Measurements from ENCODE around the gene URB1.
"Not testable (repeated sequence)": the region's sequence is repeated elsewhere in the genome, so short reads cannot be mapped to it uniquely, and the experiment has no call there.

The URB1 gene, protein sequence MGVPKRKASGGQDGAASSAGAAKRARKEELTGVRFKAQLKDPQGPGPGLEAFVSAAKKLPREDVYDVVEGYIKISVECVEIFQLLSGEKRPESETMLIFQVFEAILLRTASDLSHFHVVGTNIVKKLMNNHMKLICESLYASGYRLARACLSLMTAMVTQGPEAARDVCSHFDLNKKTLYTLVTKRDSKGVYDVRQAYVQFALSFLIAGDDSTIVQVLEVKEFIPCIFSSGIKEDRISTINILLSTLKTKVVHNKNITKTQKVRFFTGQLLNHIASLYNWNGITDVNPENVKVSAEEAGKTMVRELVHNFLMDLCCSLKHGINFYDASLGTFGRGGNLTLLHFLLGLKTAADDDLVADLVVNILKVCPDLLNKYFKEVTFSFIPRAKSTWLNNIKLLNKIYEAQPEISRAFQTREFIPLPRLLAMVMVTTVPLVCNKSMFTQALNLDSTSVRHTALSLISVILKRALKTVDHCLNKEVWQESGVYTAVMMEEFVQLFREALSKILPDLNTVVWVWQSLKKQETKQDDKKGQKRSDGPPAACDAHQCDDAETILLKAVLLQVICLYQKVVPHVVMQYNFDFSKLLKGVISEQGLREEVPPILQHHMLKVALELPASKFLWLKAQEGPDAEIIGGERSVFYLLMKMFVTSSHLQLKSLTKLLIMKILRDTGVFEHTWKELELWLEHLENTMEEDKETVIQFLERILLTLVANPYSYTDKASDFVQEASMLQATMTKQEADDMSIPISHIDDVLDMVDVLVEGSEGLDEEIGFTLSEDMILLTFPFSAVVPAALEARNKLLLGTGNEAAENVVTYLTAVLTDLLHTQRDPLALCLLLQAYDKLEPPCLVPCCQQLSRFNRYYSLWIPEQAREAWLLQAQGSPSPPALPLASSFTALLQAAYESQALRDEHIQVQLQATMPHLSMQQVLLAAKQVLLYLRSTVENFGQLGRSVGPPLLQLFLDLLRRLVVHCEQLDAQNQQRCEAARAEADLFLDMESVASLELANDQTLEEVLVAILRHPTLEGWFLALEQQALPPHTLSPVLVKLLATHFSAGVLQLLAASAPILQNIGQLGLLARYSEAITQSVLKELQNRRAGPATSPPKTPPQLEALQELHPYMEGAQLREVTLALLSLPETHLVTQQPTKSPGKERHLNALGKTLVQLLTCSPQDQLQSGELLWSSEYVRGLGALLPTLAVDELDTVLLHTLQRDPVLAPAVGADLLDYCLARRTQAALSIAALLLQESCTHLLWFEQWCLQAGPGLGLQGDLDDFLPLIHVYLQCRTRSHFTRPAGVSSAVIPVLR (N-terminal part only)

GRCh38 chr21:32392880-32393676 is at the start of gene URB1:
TSS of gene URB1 (minus strand) at chr21:32393012. CDS start at chr21:32392910, 102 bp downstream.
- DNase-seq = peak; percentile 95
- no peak for TF ChIP-seq CTCF (IDR thresholded peaks at IDR 0.05; ENCODE audit: low read depth, low read length)
- peak within 1 kb of the TSS; percentile 53 for H3K27ac ChIP-seq
- peaks cover 6% of the 10 kb centered on the region for H3K27me3 ChIP-seq (ENCODE audit: insufficient read depth, low read depth, severe bottlenecking)
- peak within 1 kb of the TSS; percentile 93 for H3K4me3 ChIP-seq (ENCODE audit: low read depth, low read length)
- peaks cover 30% of the 10 kb centered on the region for H3K9me3 ChIP-seq (ENCODE audit: severe bottlenecking)
- peaks cover 1% of the 10 kb centered on the region; the same call in 1 of the 2 replicates for H3K36me3 ChIP-seq

DNA sequence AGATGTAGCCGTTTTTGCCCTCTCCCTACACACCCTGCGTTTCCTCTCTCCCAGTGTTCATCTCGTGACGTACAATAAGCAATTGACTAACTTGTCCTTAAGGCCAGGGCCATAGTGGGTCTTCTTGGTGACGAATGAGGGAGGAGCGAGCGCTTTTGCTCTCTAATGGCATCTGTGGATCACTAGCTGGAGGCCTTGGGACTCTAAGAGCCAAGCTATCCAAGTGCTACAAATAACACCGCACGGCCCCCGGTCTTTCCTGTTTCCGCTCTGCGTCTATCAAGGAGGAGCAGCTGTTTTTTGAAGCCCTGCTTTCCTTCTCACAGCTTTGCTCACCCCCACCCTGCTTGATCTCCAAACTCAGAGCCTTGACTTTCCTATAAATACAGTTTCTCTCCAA is 44.9 kb upstream of the URB1 start:
- TF ChIP-seq CTCF (IDR thresholded peaks at IDR 0.05; ENCODE audit: low read depth, low read length) = no peak
- H3K9me3 ChIP-seq (ENCODE audit: severe bottlenecking) = no peaks in the 10 kb centered on the region
- H3K27me3 ChIP-seq (ENCODE audit: insufficient read depth, low read depth, severe bottlenecking) = no peaks in the 10 kb centered on the region
- DNase-seq = no peak
- H3K36me3 ChIP-seq = no peaks in the 10 kb centered on the region
- H3K4me3 ChIP-seq (ENCODE audit: low read depth, low read length) = no peak overlapping the region
- no peak overlapping the region for H3K27ac ChIP-seq

- not testable (repeated sequence) for H3K9me3 ChIP-seq (ENCODE audit: severe bottlenecking); H3K27me3 ChIP-seq (ENCODE audit: insufficient read depth, low read depth, severe bottlenecking); DNase-seq; H3K36me3 ChIP-seq; H3K27ac ChIP-seq; H3K4me3 ChIP-seq (ENCODE audit: low read depth, low read length)
These were observed 40.3 kb upstream of the URB1 start for GRCh38 chr21:32432982-32433660.

DNA sequence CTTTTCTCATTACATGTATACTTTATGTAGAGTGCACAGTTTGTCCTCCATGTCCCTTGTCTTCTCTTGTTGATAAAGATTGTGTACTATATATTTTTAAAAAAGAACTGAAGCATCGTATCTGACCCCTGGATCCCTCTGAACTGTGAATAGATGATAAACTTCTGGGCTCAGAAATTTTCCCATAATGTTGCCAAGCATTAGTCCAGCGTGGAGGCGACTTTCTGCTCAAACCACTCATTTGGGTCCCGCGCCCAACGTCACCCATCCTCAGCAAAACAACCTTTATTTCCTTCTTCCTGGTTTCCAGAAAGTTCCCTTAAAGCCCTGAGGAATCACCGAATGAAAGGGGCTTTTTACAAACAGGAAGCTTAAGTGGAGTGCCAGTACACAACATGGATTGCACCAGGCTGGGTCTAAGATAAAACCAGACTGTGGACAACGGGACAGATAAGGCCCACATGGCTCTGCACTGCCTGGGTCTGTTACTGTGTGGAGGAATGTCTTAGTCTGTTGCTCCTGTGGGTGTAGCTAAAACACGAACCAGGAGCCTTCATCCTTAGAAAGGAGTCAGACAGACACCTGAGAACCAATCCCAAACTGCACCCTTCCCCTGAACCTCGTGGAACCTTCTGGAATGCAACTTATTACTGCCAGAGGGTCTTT is 35.3 kb upstream of the URB1 start:
- Histone ChIP-seq H3K27ac (no peak overlapping the region), H3K9me3 (ENCODE audit: severe bottlenecking) (peaks cover 3% of the 10 kb centered on the region), H3K36me3 (no peaks in the 10 kb centered on the region), H3K27me3 (ENCODE audit: insufficient read depth, low read depth, severe bottlenecking) (peaks cover 2% of the 10 kb centered on the region), H3K4me3 (ENCODE audit: low read depth, low read length) (no peak overlapping the region)
- TF ChIP-seq CTCF (IDR thresholded peaks at IDR 0.05; ENCODE audit: low read depth, low read length) = no peak
- no peak for DNase-seq

DNA sequence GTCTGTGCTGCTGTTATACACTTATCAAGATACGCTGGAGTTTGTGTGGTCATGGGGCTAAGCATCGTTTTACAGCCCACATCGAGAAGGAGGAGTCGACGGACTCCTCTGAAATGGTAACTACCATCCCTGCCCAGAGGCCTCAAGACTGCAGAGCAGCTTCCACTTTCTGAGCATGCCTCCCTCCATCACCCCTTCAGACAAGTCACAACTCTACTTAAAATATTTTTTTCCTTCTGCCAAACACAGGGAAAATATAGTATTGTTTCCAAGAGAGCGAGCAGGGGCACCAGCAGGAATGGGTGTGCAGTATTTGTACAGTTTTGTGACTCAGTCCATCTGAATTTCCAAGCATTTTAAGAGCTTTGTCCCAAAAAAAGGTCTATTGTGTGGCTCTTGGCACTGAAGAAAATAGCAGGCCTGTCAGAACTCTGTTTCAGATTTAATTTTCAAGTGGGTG is 33.8 kb upstream of the URB1 start:
- H3K27ac ChIP-seq = no peak overlapping the region

More for the DNA sequence above, 33.8 kb upstream of the URB1 start:
- DNase-seq = no peak
- TF ChIP-seq CTCF (IDR thresholded peaks at IDR 0.05; ENCODE audit: low read depth, low read length) = no peak
- H3K4me3 ChIP-seq (ENCODE audit: low read depth, low read length) = no peak overlapping the region
- peaks cover 3% of the 10 kb centered on the region for H3K27me3 ChIP-seq (ENCODE audit: insufficient read depth, low read depth, severe bottlenecking)
- peaks cover 12% of the 10 kb centered on the region for H3K9me3 ChIP-seq (ENCODE audit: severe bottlenecking)
- no peaks in the 10 kb centered on the region for H3K36me3 ChIP-seq
